ENCODE measurements around the gene CARD10. TPM values are rescaled to one million over a fixed set of nuclear protein-coding genes. Genes with fewer than 3 reads are reported as not detected.

Gene CARD10
- polyA plus RNA-seq, 1 of the 3 experiments (the other 2 are of a cell fraction): 14.5 TPM

DNA sequence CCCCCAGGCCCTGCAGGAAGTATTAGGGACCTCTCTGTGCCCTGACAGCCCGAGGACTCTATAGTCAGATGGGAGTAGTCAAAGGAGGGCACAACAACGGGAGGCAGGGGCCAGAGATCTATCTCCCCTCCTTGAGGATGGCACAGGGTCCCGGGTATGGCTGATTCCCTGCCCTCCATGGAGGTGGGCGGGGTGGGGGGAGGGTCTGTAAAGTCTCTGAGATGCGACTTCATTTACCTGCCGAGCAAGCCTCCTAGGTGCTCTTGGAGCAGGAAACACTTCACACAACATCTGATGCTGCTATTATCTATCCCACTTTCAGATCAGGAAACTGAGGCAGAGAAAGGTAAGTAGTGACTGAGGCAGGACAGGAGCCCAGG is 40.3 kb upstream of the CARD10 start:
- no peaks in the 10 kb centered on the region for H3K9me2 ChIP-seq
- H3K36me3 ChIP-seq (replicated peaks in 1 of 2; ENCODE audit: control insufficient read depth in 1 of 2, insufficient read depth in 2 of 2, low read length in 1 of 2): no peaks in the 10 kb centered on the region
- ChIA-PET CTCF (interaction anchor here (1.0 to 20.5 kb wide), 3 partner anchors 8 to 48 kb away, joined by 3 to 647 read pairs (median 45); no protein-coding TSS in a partner anchor), POLR2A (no interaction called here)
- no peaks in the 10 kb centered on the region for H3K27me3 ChIP-seq (ENCODE audit: insufficient read depth)
- no peak for DNase-seq
- H3K27ac ChIP-seq (ENCODE audit: low read depth in 2 of 2, low read length in 1 of 2): no peak overlapping the region
- peaks cover 10 to 27% of the 10 kb centered on the region in 2 experiments; a peak in 3 of 4 replicates for H3K4me1 ChIP-seq (ENCODE audit: control insufficient read depth in 1 of 2, insufficient read depth in 2 of 2, low read depth in 1 of 2, low read length in 1 of 2)
- H3K9ac ChIP-seq: no peak overlapping the region
- peaks cover 24% of the 10 kb centered on the region for H4K20me1 ChIP-seq (ENCODE audit: insufficient read depth)
- H3K4me3 ChIP-seq (ENCODE audit: low read depth in 2 of 2, low read length in 1 of 2): no peak overlapping the region
- 92% methylated on average over 5 of the region's 6 CpGs for WGBS (ENCODE audit: low lambda C conversion rate)
- H2AFZ ChIP-seq (ENCODE audit: low read depth): no peak overlapping the region
- H3K4me2 ChIP-seq: peak overlapping the region; percentile 42; the same call in 1 of the 2 replicates
- peaks cover 39% of the 10 kb centered on the region for H3K79me2 ChIP-seq (ENCODE audit: insufficient read depth)
- peaks cover 43% of the 10 kb centered on the region for H3F3A ChIP-seq (replicated peaks; ENCODE audit: insufficient read depth)
- TF ChIP-seq, protein P1, sequence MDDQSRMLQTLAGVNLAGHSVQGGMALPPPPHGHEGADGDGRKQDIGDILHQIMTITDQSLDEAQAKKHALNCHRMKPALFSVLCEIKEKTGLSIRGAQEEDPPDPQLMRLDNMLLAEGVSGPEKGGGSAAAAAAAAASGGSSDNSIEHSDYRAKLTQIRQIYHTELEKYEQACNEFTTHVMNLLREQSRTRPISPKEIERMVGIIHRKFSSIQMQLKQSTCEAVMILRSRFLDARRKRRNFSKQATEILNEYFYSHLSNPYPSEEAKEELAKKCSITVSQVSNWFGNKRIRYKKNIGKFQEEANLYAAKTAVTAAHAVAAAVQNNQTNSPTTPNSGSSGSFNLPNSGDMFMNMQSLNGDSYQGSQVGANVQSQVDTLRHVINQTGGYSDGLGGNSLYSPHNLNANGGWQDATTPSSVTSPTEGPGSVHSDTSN (IDR thresholded peaks at IDR 0.05): no peak
- TF ChIP-seq RCOR1 (IDR thresholded peaks at IDR 0.05; ENCODE audit: low read length) (no peak), SMC3 (IDR thresholded peaks at IDR 0.05; ENCODE audit: low read depth, low read length) (no peak), RXRA (IDR thresholded peaks at IDR 0.05; ENCODE audit: borderline replicate concordance, low read depth) (no peak), ELF1 (IDR thresholded peaks at IDR 0.05) (no peak), MXI1 (IDR thresholded peaks at IDR 0.05; ENCODE audit: low read depth, low read length) (no peak), GABPA (IDR thresholded peaks at IDR 0.05; ENCODE audit: low read depth) (no peak), SIN3A (IDR thresholded peaks at IDR 0.05; ENCODE audit: borderline replicate concordance, low read depth, low read length) (no peak), TEAD4 (IDR thresholded peaks at IDR 0.05; ENCODE audit: borderline replicate concordance, insufficient read depth) (no peak), FOXM1 (IDR thresholded peaks at IDR 0.05; ENCODE audit: low read depth) (no peak), NRF1 (IDR thresholded peaks at IDR 0.05; ENCODE audit: low read depth, low read length) (no peak), TAF1 (IDR thresholded peaks at IDR 0.05; ENCODE audit: borderline replicate concordance, low read depth, low read length) (no peak)
- TF ChIP-seq, protein P2, sequence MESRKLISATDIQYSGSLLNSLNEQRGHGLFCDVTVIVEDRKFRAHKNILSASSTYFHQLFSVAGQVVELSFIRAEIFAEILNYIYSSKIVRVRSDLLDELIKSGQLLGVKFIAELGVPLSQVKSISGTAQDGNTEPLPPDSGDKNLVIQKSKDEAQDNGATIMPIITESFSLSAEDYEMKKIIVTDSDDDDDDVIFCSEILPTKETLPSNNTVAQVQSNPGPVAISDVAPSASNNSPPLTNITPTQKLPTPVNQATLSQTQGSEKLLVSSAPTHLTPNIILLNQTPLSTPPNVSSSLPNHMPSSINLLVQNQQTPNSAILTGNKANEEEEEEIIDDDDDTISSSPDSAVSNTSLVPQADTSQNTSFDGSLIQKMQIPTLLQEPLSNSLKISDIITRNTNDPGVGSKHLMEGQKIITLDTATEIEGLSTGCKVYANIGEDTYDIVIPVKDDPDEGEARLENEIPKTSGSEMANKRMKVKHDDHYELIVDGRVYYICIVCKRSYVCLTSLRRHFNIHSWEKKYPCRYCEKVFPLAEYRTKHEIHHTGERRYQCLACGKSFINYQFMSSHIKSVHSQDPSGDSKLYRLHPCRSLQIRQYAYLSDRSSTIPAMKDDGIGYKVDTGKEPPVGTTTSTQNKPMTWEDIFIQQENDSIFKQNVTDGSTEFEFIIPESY (IDR thresholded peaks at IDR 0.05; ENCODE audit: borderline replicate concordance, low read depth): no peak
- TF ChIP-seq, protein P3, sequence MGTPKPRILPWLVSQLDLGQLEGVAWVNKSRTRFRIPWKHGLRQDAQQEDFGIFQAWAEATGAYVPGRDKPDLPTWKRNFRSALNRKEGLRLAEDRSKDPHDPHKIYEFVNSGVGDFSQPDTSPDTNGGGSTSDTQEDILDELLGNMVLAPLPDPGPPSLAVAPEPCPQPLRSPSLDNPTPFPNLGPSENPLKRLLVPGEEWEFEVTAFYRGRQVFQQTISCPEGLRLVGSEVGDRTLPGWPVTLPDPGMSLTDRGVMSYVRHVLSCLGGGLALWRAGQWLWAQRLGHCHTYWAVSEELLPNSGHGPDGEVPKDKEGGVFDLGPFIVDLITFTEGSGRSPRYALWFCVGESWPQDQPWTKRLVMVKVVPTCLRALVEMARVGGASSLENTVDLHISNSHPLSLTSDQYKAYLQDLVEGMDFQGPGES (IDR thresholded peaks at IDR 0.05; ENCODE audit: low read depth, low read length): no peak
- H3K9me3 ChIP-seq: no peaks in the 10 kb centered on the region

- TF ChIP-seq, protein P4, sequence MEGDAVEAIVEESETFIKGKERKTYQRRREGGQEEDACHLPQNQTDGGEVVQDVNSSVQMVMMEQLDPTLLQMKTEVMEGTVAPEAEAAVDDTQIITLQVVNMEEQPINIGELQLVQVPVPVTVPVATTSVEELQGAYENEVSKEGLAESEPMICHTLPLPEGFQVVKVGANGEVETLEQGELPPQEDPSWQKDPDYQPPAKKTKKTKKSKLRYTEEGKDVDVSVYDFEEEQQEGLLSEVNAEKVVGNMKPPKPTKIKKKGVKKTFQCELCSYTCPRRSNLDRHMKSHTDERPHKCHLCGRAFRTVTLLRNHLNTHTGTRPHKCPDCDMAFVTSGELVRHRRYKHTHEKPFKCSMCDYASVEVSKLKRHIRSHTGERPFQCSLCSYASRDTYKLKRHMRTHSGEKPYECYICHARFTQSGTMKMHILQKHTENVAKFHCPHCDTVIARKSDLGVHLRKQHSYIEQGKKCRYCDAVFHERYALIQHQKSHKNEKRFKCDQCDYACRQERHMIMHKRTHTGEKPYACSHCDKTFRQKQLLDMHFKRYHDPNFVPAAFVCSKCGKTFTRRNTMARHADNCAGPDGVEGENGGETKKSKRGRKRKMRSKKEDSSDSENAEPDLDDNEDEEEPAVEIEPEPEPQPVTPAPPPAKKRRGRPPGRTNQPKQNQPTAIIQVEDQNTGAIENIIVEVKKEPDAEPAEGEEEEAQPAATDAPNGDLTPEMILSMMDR (IDR thresholded peaks at IDR 0.05): no peak
- TF ChIP-seq EP300 (IDR thresholded peaks at IDR 0.05; ENCODE audit: borderline replicate concordance in 1 of 2, low read depth in 1 of 2, low read length in 1 of 2): no peak
- TF ChIP-seq FOXJ3 (CRISPR knock-in tag; IDR thresholded peaks at IDR 0.05): no peak
- Histone ChIP-seq H3K79me2 (ENCODE audit: insufficient read depth) (peaks cover 32% of the 10 kb centered on the region), H3K9ac (no peak overlapping the region), H3K9me3 (no peaks in the 10 kb centered on the region), H3K4me1 (ENCODE audit: control insufficient read depth in 1 of 2, insufficient read depth in 2 of 2, low read depth in 1 of 2, low read length in 1 of 2) (peaks cover 10 to 20% of the 10 kb centered on the region in 2 experiments; a peak in 3 of 4 replicates), H3K27me3 (ENCODE audit: insufficient read depth) (no peaks in the 10 kb centered on the region), H3F3A (replicated peaks; ENCODE audit: insufficient read depth) (peaks cover 36% of the 10 kb centered on the region), H3K4me3 (ENCODE audit: low read depth in 2 of 2, low read length in 1 of 2) (no peak overlapping the region), H3K4me2 (no peak overlapping the region), H3K36me3 (replicated peaks in 1 of 2; ENCODE audit: control insufficient read depth in 1 of 2, insufficient read depth in 2 of 2, low read length in 1 of 2) (no peaks in the 10 kb centered on the region), H4K20me1 (ENCODE audit: insufficient read depth) (peaks cover 17% of the 10 kb centered on the region), H2AFZ (ENCODE audit: low read depth) (no peak overlapping the region), H3K9me2 (no peaks in the 10 kb centered on the region), H3K27ac (ENCODE audit: low read depth in 2 of 2, low read length in 1 of 2) (no peak overlapping the region)
- WGBS (ENCODE audit: low lambda C conversion rate): 92% methylated on average over 7 of the region's 7 CpGs
- POLR2A ChIA-PET: no interaction called here
- DNase-seq: no peak
- CTCF ChIA-PET: interaction anchor here (0.7 to 20.5 kb wide), 7 partner anchors 9 to 291 kb away, joined by 3 to 647 read pairs (median 3); no protein-coding TSS in a partner anchor
These were observed 39.6 kb upstream of the CARD10 start for GRCh38 chr22:37558815-37559214.

All from SK-N-SH (cell line).